Upper lobe of left lung (tissue), 6 donors: ENCODE results near the gene DYSF. TPM values are rescaled to one million over a fixed set of nuclear protein-coding genes. Genes with fewer than 3 reads are reported as not detected.

Experiments
- ATAC-seq, 2 donors: fragments of 200-7000 bp; cut with Tn5 transposase; one replicate each; pipeline ENCODE4 v1.9.1; 2022; ENCODE audit warnings: mild to moderate bottlenecking in 2 of 2, moderate library complexity in 2 of 2; ENCODE audit not compliant: low FRiP score in 2 of 2
- DNase-seq, 2 donors: peaks; one replicate each; pipeline ENCODE4 v3.0.0-alpha.2; 2019 to 2020
- H3K27ac ChIP-seq, 4 donors: fragments of 200-600 bp; sonication (generic); one replicate each; pipeline ENCODE4 v1.5.1; 2016 to 2019
- H3K27me3 ChIP-seq, 4 donors: fragments of 200-600 bp; sonication (generic); one replicate each; pipeline ENCODE4 v1.5.1; 2017 to 2019
- H3K36me3 ChIP-seq, 4 donors: fragments of 200-600 bp; sonication (generic); one replicate each; pipeline ENCODE4 v1.5.1; 2016 to 2019
- H3K4me1 ChIP-seq, 4 donors: fragments of 200-600 bp; sonication (generic); one replicate each; pipeline ENCODE4 v1.5.1; 2018 to 2019
- H3K4me3 ChIP-seq, 4 donors: fragments of 200-600 bp; sonication (generic); one replicate each; pipeline ENCODE4 v1.5.1; 2017 to 2019; ENCODE audit warnings: mild to moderate bottlenecking in 2 of 4, moderate library complexity in 1 of 4
- H3K9me3 ChIP-seq, 4 donors: fragments of 200-600 bp; sonication (generic); one replicate each; pipeline ENCODE4 v1.5.1; 2018 to 2019
- CTCF ChIP-seq, 6 experiments: fragments of 450-650 bp in 4 of 6; fragments of 200-600 bp in 2 of 6; sonication (generic) in 2 of 6; IDR thresholded peaks; one replicate each; pipeline ENCODE4 v1.5.1; 2016 to 2019; ENCODE audit warnings: antibody characterized with exemption in 6 of 6
- EP300 ChIP-seq, 4 donors: sonication (generic); formaldehyde crosslinking; IDR thresholded peaks; one replicate each; pipeline ENCODE4 v1.5.1; 2017; ENCODE audit warnings: antibody characterized with exemption in 4 of 4, control low read depth in 2 of 4
- POLR2A ChIP-seq, 4 donors: fragments of 450-650 bp; IDR thresholded peaks; one replicate each; pipeline ENCODE4 v1.5.1; 2016 to 2017; ENCODE audit warnings: antibody characterized with exemption in 4 of 4, mild to moderate bottlenecking in 2 of 4
- POLR2AphosphoS5 ChIP-seq, 2 donors: sonication (generic); formaldehyde crosslinking; IDR thresholded peaks; one replicate each; pipeline ENCODE4 v1.5.1; 2017; ENCODE audit warnings: antibody characterized with exemption in 2 of 2
- WGBS, 2 donors: methylation state at CpG; one replicate each; pipeline ENCODE4 v1.1.5; 2017 to 2018; 5-methylcytosine and 5-hydroxymethylcytosine counted together
- total RNA-seq, 6 donors: library from RNA; depleted of rRNA in 4 of 6; stranded (reverse); fragments of >200 nt in 4 of 6; gene quantifications; one replicate each; pipeline versions ENCODE4 v1.1.0 to v1.2.1, GENCODE V29; 2016 to 2021
- donor health status: DM: no; HTN: no; CAD: no; lungs with moderate emphysema.
- donor health status: DM: no; HTN: yes; CAD: no; lungs with severe emphysema.

DYSF gene
- total RNA-seq, 6 donors from 2014 or later, result 17.5 to 72.7 (median 42.7) TPM

- H3K4me1 ChIP-seq, result peaks cover 30 to 52% (median 42%) of the 10 kb centered on the region in 4 donors
- 65 to 73% methylated on average over 2 to 7 of the region's 7 CpGs for WGBS, 2 donors
- H3K36me3 ChIP-seq, result no peaks in the 10 kb centered on the region
- DNase-seq, result no peak
- no peak for TF ChIP-seq CTCF (IDR thresholded peaks at IDR 0.05)
- peak; percentile 48 to 53 for TF ChIP-seq POLR2AphosphoS5 (IDR thresholded peaks at IDR 0.05)
- H3K27ac ChIP-seq, result peak overlapping the region; percentile 78 to 84 (median 79)
- no peaks in the 10 kb centered on the region for H3K27me3 ChIP-seq
- H3K4me3 ChIP-seq, result no peak overlapping the region
- H3K9me3 ChIP-seq, result no peaks in the 10 kb centered on the region
- ATAC-seq, result no peak
Measured at GRCh38 chr2:71503837-71504236, 50.5 kb downstream of the DYSF start.

GRCh38 chr2:71504611-71505010 lies 51.2 kb downstream of the DYSF start:
- 72 to 88% methylated on average over 7 of the region's 7 CpGs for WGBS, 2 donors
- Histone ChIP-seq H3K36me3 (no peaks in the 10 kb centered on the region), H3K27ac (peak overlapping the region; percentile 78 to 84 (median 79)), H3K4me3 (no peak overlapping the region), H3K9me3 (no peaks in the 10 kb centered on the region), H3K27me3 (no peaks in the 10 kb centered on the region), H3K4me1 (peaks cover 26 to 48% (median 39%) of the 10 kb centered on the region in 4 donors)
- no peak for ATAC-seq
- DNase-seq, result no peak
- TF ChIP-seq POLR2A (IDR thresholded peaks at IDR 0.05), result no peak
- TF ChIP-seq CTCF (IDR thresholded peaks at IDR 0.05), result no peak
- TF ChIP-seq POLR2AphosphoS5 (IDR thresholded peaks at IDR 0.05), result no peak
- no peak for TF ChIP-seq EP300 (IDR thresholded peaks at IDR 0.05)

GRCh38 chr2:71505086-71505769 lies 51.9 kb downstream of the DYSF start:
- no peaks in the 10 kb centered on the region for H3K9me3 ChIP-seq
- H3K27me3 ChIP-seq, result no peaks in the 10 kb centered on the region
- ATAC-seq (no peak), DNase-seq (no peak)
- no peaks in the 10 kb centered on the region for H3K36me3 ChIP-seq
- H3K27ac ChIP-seq, result peak overlapping the region in 3 of 4 donors; percentile 15 to 80 (median 78)
- WGBS, 2 donors, result 62 to 67% methylated on average over 6 to 9 of the region's 9 CpGs
- no peak overlapping the region for H3K4me3 ChIP-seq
- peaks cover 21 to 43% (median 33%) of the 10 kb centered on the region in 4 donors for H3K4me1 ChIP-seq
- TF ChIP-seq CTCF (IDR thresholded peaks at IDR 0.05) (no peak), EP300 (IDR thresholded peaks at IDR 0.05) (no peak), POLR2A (IDR thresholded peaks at IDR 0.05) (no peak), POLR2AphosphoS5 (IDR thresholded peaks at IDR 0.05) (no peak)

GRCh38 chr2:71505770-71506140 lies 52.4 kb downstream of the DYSF start:
- Histone ChIP-seq H3K27me3 (no peaks in the 10 kb centered on the region), H3K36me3 (no peaks in the 10 kb centered on the region), H3K4me1 (peaks cover 18 to 38% (median 29%) of the 10 kb centered on the region in 4 donors), H3K27ac (peak overlapping the region in 2 of 4 donors; percentile 78 to 80), H3K9me3 (no peaks in the 10 kb centered on the region), H3K4me3 (no peak overlapping the region)
- DNase-seq (no peak), ATAC-seq (no peak)
- WGBS, 2 donors, result 84% methylated on average over 8 of the region's 8 CpGs
- no peak for TF ChIP-seq POLR2AphosphoS5 (IDR thresholded peaks at IDR 0.05)
- TF ChIP-seq CTCF (IDR thresholded peaks at IDR 0.05), result no peak
- no peak for TF ChIP-seq EP300 (IDR thresholded peaks at IDR 0.05)
- TF ChIP-seq POLR2A (IDR thresholded peaks at IDR 0.05), result no peak
